H9 (cell line): ENCODE measurements around the gene KRT6A. TPM values are rescaled to one million over a fixed set of nuclear protein-coding genes. Genes with fewer than 3 reads are reported as not detected.

ENCODE experiments used
- DNase-seq: peaks from one replicate; pipeline ENCODE4 v3.0.0-alpha.2; 2017
- H2AFZ ChIP-seq: one replicate; pipeline ENCODE4 v1.6.1; 2013; ENCODE audit warnings: mild to moderate bottlenecking, low read length, control low read depth, moderate library complexity
- H2AK5ac ChIP-seq: 2 replicates; pipeline ENCODE4 v1.6.1; 2013; ENCODE audit warnings: low read length, control low read depth, mixed read lengths; ENCODE audit not compliant: insufficient read length
- H2BK120ac ChIP-seq: one replicate; pipeline ENCODE4 v1.6.1; 2013; ENCODE audit warnings: low read depth, mild to moderate bottlenecking, low read length, control low read depth, inconsistent platforms; ENCODE audit not compliant: poor library complexity, severe bottlenecking
- H2BK12ac ChIP-seq: 2 replicates; pipeline ENCODE4 v1.6.1; 2013; ENCODE audit warnings: low read length, control low read depth, mixed read lengths, low read depth; ENCODE audit not compliant: insufficient read length
- H2BK15ac ChIP-seq: 2 replicates; pipeline ENCODE4 v1.6.1; 2013; ENCODE audit warnings: low read depth, low read length, control low read depth
- H2BK20ac ChIP-seq: one replicate; pipeline ENCODE4 v1.6.1; 2013; ENCODE audit warnings: low read depth, mild to moderate bottlenecking, low read length, control low read depth, inconsistent platforms; ENCODE audit not compliant: poor library complexity, severe bottlenecking
- H2BK5ac ChIP-seq: 2 replicates; pipeline ENCODE4 v1.6.1; 2013; ENCODE audit warnings: low read length, control low read depth, mixed read lengths; ENCODE audit not compliant: insufficient read length
- H3K14ac ChIP-seq: 2 replicates; pipeline ENCODE4 v1.6.1; 2013; ENCODE audit warnings: low read length, control low read depth; ENCODE audit not compliant: insufficient read depth
- H3K18ac ChIP-seq: 2 replicates; pipeline ENCODE4 v1.6.1; 2013; ENCODE audit warnings: low read depth, mild to moderate bottlenecking, mixed read lengths, low read length, control low read depth; ENCODE audit not compliant: insufficient read length
- H3K23ac ChIP-seq: 2 replicates; pipeline ENCODE4 v1.6.1; 2013; ENCODE audit warnings: low read length, control low read depth, mixed read lengths, low read depth; ENCODE audit not compliant: insufficient read length
- H3K23me2 ChIP-seq: 2 replicates; pipeline ENCODE4 v1.6.1; 2013; ENCODE audit warnings: low read depth, mild to moderate bottlenecking, mixed read lengths, low read length, control low read depth; ENCODE audit not compliant: insufficient read length, poor library complexity, severe bottlenecking
- H3K27ac ChIP-seq: 2 replicates; pipeline ENCODE4 v1.5.1; 2013; ENCODE audit warnings: low read length, control low read depth, mixed read lengths, low read depth; ENCODE audit not compliant: insufficient read length
- H3K27me3 ChIP-seq: 2 replicates; pipeline ENCODE4 v1.6.1; 2013; ENCODE audit warnings: low read length, control low read depth, inconsistent platforms; ENCODE audit not compliant: insufficient read depth
- H3K4ac ChIP-seq: 2 replicates; pipeline ENCODE4 v1.6.1; 2013; ENCODE audit warnings: low read depth, mild to moderate bottlenecking, control low read depth, inconsistent platforms, low read length, moderate library complexity
- H3K4me1 ChIP-seq: 2 replicates; pipeline ENCODE4 v1.6.1; 2013; ENCODE audit warnings: low read length, control low read depth, inconsistent platforms; ENCODE audit not compliant: insufficient read depth
- H3K4me2 ChIP-seq: 2 replicates; pipeline ENCODE4 v1.6.1; 2013; ENCODE audit warnings: low read length, control low read depth, mixed read lengths; ENCODE audit not compliant: insufficient read length, insufficient read depth
- H3K56ac ChIP-seq: 2 replicates; pipeline ENCODE4 v1.6.1; 2013; ENCODE audit warnings: low read depth, mild to moderate bottlenecking, mixed read lengths, low read length, control low read depth; ENCODE audit not compliant: insufficient read length
- H3K79me1 ChIP-seq: 2 replicates; pipeline ENCODE4 v1.6.1; 2013; ENCODE audit warnings: low read depth, mild to moderate bottlenecking, moderate library complexity, low read length, control low read depth, inconsistent platforms; ENCODE audit not compliant: insufficient read depth, poor library complexity, severe bottlenecking
- H3K79me2 ChIP-seq: 2 replicates; pipeline ENCODE4 v1.6.1; 2013; ENCODE audit warnings: low read length, control low read depth, inconsistent platforms; ENCODE audit not compliant: insufficient read depth
- H3K9ac ChIP-seq: 2 replicates; pipeline ENCODE4 v1.6.1; 2013; ENCODE audit warnings: low read length, control low read depth, mixed read lengths; ENCODE audit not compliant: insufficient read length; ENCODE audit errors: extremely low read depth
- H3K9me3 ChIP-seq: one replicate; pipeline ENCODE4 v1.6.1; 2013; ENCODE audit warnings: low read depth, low read length, inconsistent platforms; ENCODE audit not compliant: control insufficient read depth
- H3T11ph ChIP-seq: one replicate; pipeline ENCODE4 v1.6.1; 2013; ENCODE audit warnings: mild to moderate bottlenecking, low read length, control low read depth, inconsistent platforms
- H4K20me1 ChIP-seq: one replicate; pipeline ENCODE4 v1.6.1; 2013; ENCODE audit not compliant: control insufficient read depth, insufficient read length, insufficient read depth
- H4K5ac ChIP-seq: 2 replicates; pipeline ENCODE4 v1.6.1; 2013; ENCODE audit warnings: low read depth, mild to moderate bottlenecking, mixed read lengths, low read length, control low read depth; ENCODE audit not compliant: insufficient read length
- H4K8ac ChIP-seq: replicated peaks from 2 replicates; pipeline ENCODE4 v1.6.1; 2013; ENCODE audit warnings: low read length, control low read depth, mixed read lengths, low read depth; ENCODE audit not compliant: insufficient read length
- H4K91ac ChIP-seq: 2 replicates; pipeline ENCODE4 v1.6.1; 2013; ENCODE audit warnings: low read depth, mild to moderate bottlenecking, moderate library complexity, mixed read lengths, low read length, control low read depth; ENCODE audit not compliant: insufficient read length
- H3K27ac Mint-ChIP-seq, 3 experiments: 2 replicates in 2 of 3; 3 replicates in 1 of 3; pipeline ENCODE4 v1.8.0; 2020 to 2021; ENCODE audit warnings: mixed read lengths in 3 of 3, mild to moderate bottlenecking in 1 of 3, moderate library complexity in 1 of 3
- H3K27me3 Mint-ChIP-seq: 2 replicates; pipeline ENCODE4 v1.8.0; 2021; ENCODE audit warnings: low read depth, mild to moderate bottlenecking, moderate library complexity, mixed read lengths
- H3K36me3 Mint-ChIP-seq, 3 experiments: 2 replicates in 2 of 3; 3 replicates in 1 of 3; pipeline ENCODE4 v1.8.0; 2020 to 2021; ENCODE audit warnings: low read depth in 3 of 3, mixed read lengths in 3 of 3; ENCODE audit not compliant: insufficient read depth in 1 of 3
- H3K4me1 Mint-ChIP-seq, 2 experiments: 2 replicates each; pipeline ENCODE4 v1.8.0; 2020; ENCODE audit warnings: mixed read lengths in 2 of 2
- H3K4me3 Mint-ChIP-seq, 2 experiments: 2 replicates in 1 of 2; 3 replicates in 1 of 2; pipeline ENCODE4 v1.8.0; 2020 to 2021; ENCODE audit warnings: mild to moderate bottlenecking in 2 of 2, mixed read lengths in 2 of 2, moderate library complexity in 1 of 2
- H3K9me3 Mint-ChIP-seq, 2 experiments: 2 replicates in 1 of 2; 3 replicates in 1 of 2; pipeline ENCODE4 v1.8.0; 2020; ENCODE audit warnings: mild to moderate bottlenecking in 2 of 2, mixed read lengths in 2 of 2, moderate library complexity in 1 of 2
- WGBS: extraction: QIAGEN DNeasy Blood & Tissue Kit; methylation state at CpG from one replicate; pipeline ENCODE4 v1.1.7; 2013; ENCODE audit warnings: missing lambda C conversion rate, low lambda C conversion rate, mixed read lengths; ENCODE audit not compliant: insufficient read length; ENCODE audit errors: extremely low coverage; 5-methylcytosine and 5-hydroxymethylcytosine counted together
- total RNA-seq: library from RNA; stranded (reverse); gene quantifications from 2 replicates; pipeline ENCODE4 v1.2.1, GENCODE V29; 2021
- TF ChIP-seq, protein P1 (sequence below): fragments of 200-600 bp; sonication (generic); conservative IDR thresholded peaks from 3 replicates; pipeline ENCODE4 v1.8.0; 2021; ENCODE audit warnings: antibody characterized with exemption, mild to moderate bottlenecking

The KRT6A gene
- total RNA-seq, 1 experiment from 2014 or later, result not detected

DNA sequence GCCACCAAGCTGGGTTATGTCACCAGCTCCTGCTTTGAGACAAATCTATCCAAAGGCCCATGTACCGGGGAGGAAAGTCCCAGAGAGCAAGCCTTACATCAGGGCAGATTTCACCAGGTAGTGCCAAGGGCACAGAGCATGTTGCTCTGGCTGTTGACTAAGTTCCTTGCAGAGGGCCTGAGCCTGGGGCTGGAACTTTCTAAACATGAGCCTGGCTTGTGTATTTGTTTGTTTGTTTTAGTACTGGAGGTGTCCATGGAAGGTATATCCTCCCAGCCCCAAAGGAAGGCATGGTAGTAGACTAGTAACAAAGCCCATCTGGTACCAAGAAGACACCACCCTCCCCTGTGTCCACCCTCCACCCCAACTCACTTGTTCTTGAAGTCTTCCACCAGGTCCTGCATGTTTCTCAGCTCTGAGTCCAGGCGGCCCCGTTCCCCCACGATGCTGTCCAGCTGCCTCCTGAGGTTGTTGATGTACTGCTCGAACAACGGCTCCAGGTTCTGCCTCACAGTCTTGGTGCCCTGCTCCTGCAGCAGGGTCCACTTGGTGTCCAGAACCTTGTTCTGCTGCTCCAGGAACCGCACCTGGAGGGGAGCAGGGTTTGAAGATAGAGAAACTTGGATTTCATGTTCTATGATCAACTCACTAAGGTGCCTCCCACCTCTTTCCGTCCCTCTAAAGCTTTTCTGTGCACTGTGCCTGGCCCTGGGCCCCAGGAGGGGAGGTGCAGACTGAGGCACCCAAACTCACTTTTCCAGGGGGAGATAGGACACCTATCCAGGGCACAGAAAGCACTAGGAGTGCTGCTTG, 25.7 kb upstream of the KRT6A start:
- no peak overlapping the region for H3T11ph ChIP-seq
- no peak overlapping the region for H2BK15ac ChIP-seq
- no peak overlapping the region for H3K9ac ChIP-seq
- no peak overlapping the region for H3K4me2 ChIP-seq
- H3K4me3 Mint-ChIP-seq, result no peak overlapping the region; a peak in 1 of 5 replicates
- H3K18ac ChIP-seq, result no peak overlapping the region
- no peaks in the 10 kb centered on the region for H4K20me1 ChIP-seq
- H3K23ac ChIP-seq, result no peak overlapping the region
- no peaks in the 10 kb centered on the region for H3K9me3 ChIP-seq
- H4K8ac ChIP-seq, result no peak overlapping the region
- peaks cover 6% of the 10 kb centered on the region for H3K27me3 Mint-ChIP-seq
- H2BK5ac ChIP-seq, result no peak overlapping the region
- no peak overlapping the region for H3K14ac ChIP-seq
- no peaks in the 10 kb centered on the region for H3K79me2 ChIP-seq
- no peak for DNase-seq
- H3K36me3 Mint-ChIP-seq, result no peaks in the 10 kb centered on the region
- H2AFZ ChIP-seq, result no peak overlapping the region
- no peaks in the 10 kb centered on the region for H3K23me2 ChIP-seq
- H2BK12ac ChIP-seq, result no peak overlapping the region
- no peaks in the 10 kb centered on the region; a peak in 1 of 5 replicates for H3K9me3 Mint-ChIP-seq
- H3K27me3 ChIP-seq, result no peaks in the 10 kb centered on the region
- H2BK20ac ChIP-seq, result no peak overlapping the region
- no peaks in the 10 kb centered on the region for H3K79me1 ChIP-seq
- H3K27ac Mint-ChIP-seq, result no peak overlapping the region; a peak in 2 of 7 replicates
- no peaks in the 10 kb centered on the region for H3K4me1 ChIP-seq
- no peak overlapping the region for H3K4ac ChIP-seq
- H2AK5ac ChIP-seq, result no peak overlapping the region
- H4K5ac ChIP-seq, result no peak overlapping the region
- no peak overlapping the region for H3K56ac ChIP-seq
- no peak overlapping the region for H3K27ac ChIP-seq
- TF ChIP-seq, protein P1, sequence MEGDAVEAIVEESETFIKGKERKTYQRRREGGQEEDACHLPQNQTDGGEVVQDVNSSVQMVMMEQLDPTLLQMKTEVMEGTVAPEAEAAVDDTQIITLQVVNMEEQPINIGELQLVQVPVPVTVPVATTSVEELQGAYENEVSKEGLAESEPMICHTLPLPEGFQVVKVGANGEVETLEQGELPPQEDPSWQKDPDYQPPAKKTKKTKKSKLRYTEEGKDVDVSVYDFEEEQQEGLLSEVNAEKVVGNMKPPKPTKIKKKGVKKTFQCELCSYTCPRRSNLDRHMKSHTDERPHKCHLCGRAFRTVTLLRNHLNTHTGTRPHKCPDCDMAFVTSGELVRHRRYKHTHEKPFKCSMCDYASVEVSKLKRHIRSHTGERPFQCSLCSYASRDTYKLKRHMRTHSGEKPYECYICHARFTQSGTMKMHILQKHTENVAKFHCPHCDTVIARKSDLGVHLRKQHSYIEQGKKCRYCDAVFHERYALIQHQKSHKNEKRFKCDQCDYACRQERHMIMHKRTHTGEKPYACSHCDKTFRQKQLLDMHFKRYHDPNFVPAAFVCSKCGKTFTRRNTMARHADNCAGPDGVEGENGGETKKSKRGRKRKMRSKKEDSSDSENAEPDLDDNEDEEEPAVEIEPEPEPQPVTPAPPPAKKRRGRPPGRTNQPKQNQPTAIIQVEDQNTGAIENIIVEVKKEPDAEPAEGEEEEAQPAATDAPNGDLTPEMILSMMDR, result no peak
- peaks cover 15 to 20% of the 10 kb centered on the region in 2 experiments for H3K4me1 Mint-ChIP-seq
- H2BK120ac ChIP-seq, result no peak overlapping the region
- WGBS, result no CpG with 5 or more reads among the region's 8 CpGs
- no peak overlapping the region for H4K91ac ChIP-seq
